Nephron progenitor cell (in vitro differentiated cells): Measurements from ENCODE around the gene ALS2CL.
"Not testable (repeated sequence)": the region's sequence is repeated elsewhere in the genome, so short reads cannot be mapped to it uniquely, and the experiment has no call there.

Experiments
- DNase-seq: peaks from one replicate; pipeline ENCODE4 v3.0.0; 2021
- H3K27ac Mint-ChIP-seq: 2 replicates; pipeline ENCODE4 v1.8.0; 2021; ENCODE audit warnings: mild to moderate bottlenecking, moderate library complexity, mixed read lengths
- H3K27me3 Mint-ChIP-seq: 2 replicates; pipeline ENCODE4 v1.8.0; 2021; ENCODE audit warnings: mild to moderate bottlenecking, low read depth, mixed read lengths; ENCODE audit not compliant: poor library complexity
- H3K36me3 Mint-ChIP-seq: 2 replicates; pipeline ENCODE4 v1.8.0; 2021; ENCODE audit warnings: low read depth, mixed read lengths
- H3K4me1 Mint-ChIP-seq: 2 replicates; pipeline ENCODE4 v1.8.0; 2021; ENCODE audit warnings: mixed read lengths
- H3K4me3 Mint-ChIP-seq: 2 replicates; pipeline ENCODE4 v1.8.0; 2021; ENCODE audit warnings: mild to moderate bottlenecking, moderate library complexity, mixed read lengths
- H3K9me3 Mint-ChIP-seq: 2 replicates; pipeline ENCODE4 v1.8.0; 2021; ENCODE audit warnings: mild to moderate bottlenecking, moderate library complexity, mixed read lengths
- CTCF ChIP-seq: fragments of 200-600 bp; sonication (generic); IDR thresholded peaks from 2 replicates; pipeline ENCODE4 v1.5.0; 2021; ENCODE audit warnings: antibody characterized with exemption

ALS2CL gene

GRCh38 chr3:46693038-46693891 lies at the start of gene ALS2CL:
TSS of gene ALS2CL (minus strand) at chr3:46693679. CDS start at chr3:46689440, 4,239 bp downstream.
- Mint-ChIP-seq H3K4me3 (peak within 1 kb of the TSS; percentile 83), H3K27ac (no peak within 1 kb of the TSS)

GRCh38 chr3:46742992-46743585 lies 49.6 kb upstream of the ALS2CL start:
- no peaks in the 10 kb centered on the region for H3K9me3 Mint-ChIP-seq
- H3K4me1 Mint-ChIP-seq, result peaks cover 7% of the 10 kb centered on the region
- peaks cover 6% of the 10 kb centered on the region for H3K27me3 Mint-ChIP-seq
- H3K36me3 Mint-ChIP-seq, result no peaks in the 10 kb centered on the region
- DNase-seq, result peak; percentile 43
- no peak overlapping the region for H3K4me3 Mint-ChIP-seq
- TF ChIP-seq CTCF, result no peak
- no peak overlapping the region for H3K27ac Mint-ChIP-seq

More at GRCh38 chr3:46693038-46693891, at the start of gene ALS2CL:
- peak; percentile 64 for DNase-seq
- H3K36me3 Mint-ChIP-seq, result no peaks in the 10 kb centered on the region
- H3K4me1 Mint-ChIP-seq, result peaks cover 23% of the 10 kb centered on the region
- no peak for TF ChIP-seq CTCF
- H3K27me3 Mint-ChIP-seq, result peaks cover 27% of the 10 kb centered on the region
- H3K9me3 Mint-ChIP-seq, result no peaks in the 10 kb centered on the region

GRCh38 chr3:46739565-46739964 lies 46.1 kb upstream of the ALS2CL start:
- H3K9me3 Mint-ChIP-seq, DNase-seq, H3K27ac Mint-ChIP-seq, H3K36me3 Mint-ChIP-seq, H3K4me3 Mint-ChIP-seq: not testable (repeated sequence)
- peaks cover 11% of the 10 kb centered on the region for H3K4me1 Mint-ChIP-seq
- H3K27me3 Mint-ChIP-seq, result peaks cover 12% of the 10 kb centered on the region

- peaks cover 5% of the 10 kb centered on the region for H3K4me1 Mint-ChIP-seq
- H3K4me3 Mint-ChIP-seq, result no peak overlapping the region
- H3K9me3 Mint-ChIP-seq, result no peaks in the 10 kb centered on the region
- H3K27me3 Mint-ChIP-seq, result peaks cover 12% of the 10 kb centered on the region
- no peak for TF ChIP-seq CTCF
- H3K36me3 Mint-ChIP-seq, result no peaks in the 10 kb centered on the region
- H3K27ac Mint-ChIP-seq, result no peak overlapping the region
- DNase-seq, result no peak
Observed at GRCh38 chr3:46737329-46737731, 43.9 kb upstream of the ALS2CL start.

GRCh38 chr3:46736006-46736872 lies 42.8 kb upstream of the ALS2CL start:
- DNase-seq, result no peak
- H3K4me1 Mint-ChIP-seq, result peaks cover 5% of the 10 kb centered on the region

More at GRCh38 chr3:46736006-46736872, 42.8 kb upstream of the ALS2CL start:
- H3K27ac Mint-ChIP-seq, result peak overlapping the region; percentile 29
- H3K4me3 Mint-ChIP-seq, result no peak overlapping the region
- peaks cover 17% of the 10 kb centered on the region for H3K27me3 Mint-ChIP-seq
- no peaks in the 10 kb centered on the region for H3K9me3 Mint-ChIP-seq
- no peak for TF ChIP-seq CTCF
- no peaks in the 10 kb centered on the region for H3K36me3 Mint-ChIP-seq
